ENCODE measurements around the gene HOXA10. TPM values are rescaled to one million over a fixed set of nuclear protein-coding genes. Genes with fewer than 3 reads are reported as not detected.

Gene HOXA10
- total and polyA plus RNA-seq, 7 donors, result 0.81 to 77.5 (median 25.6) TPM; not detected in 1

DNA sequence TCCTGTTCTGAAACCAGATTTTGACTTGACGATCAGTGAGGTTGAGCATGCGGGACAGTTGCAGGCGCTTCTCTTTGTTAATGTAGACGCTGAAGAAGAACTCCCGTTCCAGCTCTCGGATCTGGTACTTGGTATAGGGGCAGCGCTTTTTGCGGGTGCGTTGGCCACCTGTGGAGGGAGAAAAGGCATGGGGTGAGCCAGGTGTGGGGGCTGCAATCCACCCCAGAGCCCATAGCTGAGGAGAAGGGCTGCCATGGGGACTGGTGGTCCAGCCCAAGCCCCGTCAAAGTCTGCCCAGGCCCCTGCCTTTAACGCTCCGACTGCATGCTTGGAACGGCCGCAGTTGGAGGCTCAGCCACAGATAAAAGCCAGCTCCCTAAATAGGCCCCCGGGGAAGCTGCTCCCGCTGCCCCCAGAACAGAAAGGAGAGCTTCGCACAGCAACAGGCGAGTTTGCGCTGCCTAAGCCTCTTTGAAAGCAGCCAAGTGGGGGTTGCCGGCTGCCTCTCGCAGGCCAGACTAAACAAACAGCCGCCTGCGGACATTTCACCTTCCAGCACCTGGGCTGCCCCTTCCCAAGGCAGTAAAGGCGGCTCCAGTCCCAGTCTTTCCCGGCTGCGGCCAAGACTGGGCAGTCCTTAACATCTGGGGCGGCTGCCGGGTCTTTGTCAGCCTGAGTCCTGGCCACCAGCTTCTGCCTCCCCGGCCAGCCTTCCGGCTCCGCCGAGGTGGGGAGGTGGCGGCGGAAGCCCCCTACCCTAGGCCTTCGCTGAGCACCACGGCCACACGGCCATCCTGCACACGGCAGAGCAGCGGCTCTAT is 9.0 kb upstream of the HOXA10 start:
- Histone ChIP-seq H3K36me3 (ENCODE audit: insufficient read depth in 1 of 2, low read depth in 1 of 2) (no peaks in the 10 kb centered on the region), H3K27ac (no peak overlapping the region), H3K4me1 (peaks cover 29% of the 10 kb centered on the region), H3K27me3 (ENCODE audit: insufficient read depth in 3 of 3, low read length in 2 of 3) (peaks cover 0 to 67% (median 12%) of the 10 kb centered on the region in 3 donors), H3K4me3 (peak overlapping the region; percentile 72), H3K9me3 (no peaks in the 10 kb centered on the region)
- WGBS, 3 donors, result 58 to 66% (median 60%) methylated on average over 39 of the region's 39 CpGs
- DNase-seq (no peak), ATAC-seq (no peak)
- TF ChIP-seq CTCF (IDR thresholded peaks at IDR 0.05), result no peak
- intact Hi-C loops (cut with DNase I), result no loop called here

- DNase-seq, result no peak
- no peak overlapping the region for H3K27ac ChIP-seq
- WGBS, 3 donors, result 78 to 86% (median 85%) methylated on average over 4 of the region's 4 CpGs
- no peak overlapping the region for H3K4me3 ChIP-seq
- intact Hi-C loops (cut with DNase I), result no loop called here
- no peaks in the 10 kb centered on the region for H3K9me3 ChIP-seq
- H3K36me3 ChIP-seq (ENCODE audit: insufficient read depth in 1 of 2, low read depth in 1 of 2), result no peaks in the 10 kb centered on the region
- TF ChIP-seq CTCF (IDR thresholded peaks at IDR 0.05), result no peak
- peaks cover 0 to 60% (median 7%) of the 10 kb centered on the region in 3 donors for H3K27me3 ChIP-seq (ENCODE audit: insufficient read depth in 3 of 3, low read length in 2 of 3)
- peaks cover 31% of the 10 kb centered on the region for H3K4me1 ChIP-seq
- ATAC-seq, result no peak
Measured at GRCh38 chr7:27182285-27182841, 8.2 kb upstream of the HOXA10 start.

DNA sequence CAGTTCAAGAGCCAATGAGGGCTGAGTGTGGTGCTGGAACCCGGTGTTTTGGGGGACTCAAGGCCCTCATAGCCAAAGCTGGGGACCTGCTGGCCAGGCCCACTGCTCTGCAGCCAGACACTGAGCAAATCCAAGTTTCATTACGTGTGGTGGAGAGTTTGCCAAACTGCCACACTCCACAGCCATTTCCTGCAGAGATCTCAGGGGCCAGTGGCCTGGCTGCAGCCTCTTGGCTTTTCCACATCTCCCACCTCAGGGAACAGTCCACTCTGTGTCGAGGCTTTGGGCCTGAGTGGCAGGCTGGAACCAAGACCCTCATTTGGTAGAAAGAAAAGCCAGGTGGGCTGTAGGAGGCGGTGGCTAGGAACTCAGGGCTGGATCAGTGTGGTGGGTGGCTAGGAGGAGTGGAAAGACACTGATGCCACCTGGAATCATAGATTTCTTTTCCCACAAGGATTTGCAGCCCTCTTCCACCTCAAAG is 7.7 kb upstream of the HOXA10 start:
- 77 to 90% (median 83%) methylated on average over 4 of the region's 4 CpGs for WGBS, 3 donors
- H3K27me3 ChIP-seq (ENCODE audit: insufficient read depth in 3 of 3, low read length in 2 of 3), result peaks cover 0 to 55% (median 7%) of the 10 kb centered on the region in 3 donors
- intact Hi-C loops (cut with DNase I), result no loop called here

More for the DNA sequence above, 7.7 kb upstream of the HOXA10 start:
- H3K27ac ChIP-seq, result no peak overlapping the region
- no peaks in the 10 kb centered on the region for H3K9me3 ChIP-seq
- no peaks in the 10 kb centered on the region for H3K36me3 ChIP-seq (ENCODE audit: insufficient read depth in 1 of 2, low read depth in 1 of 2)
- no peak for TF ChIP-seq CTCF (IDR thresholded peaks at IDR 0.05)
- peaks cover 33% of the 10 kb centered on the region for H3K4me1 ChIP-seq
- DNase-seq (no peak), ATAC-seq (no peak)
- H3K4me3 ChIP-seq, result no peak overlapping the region
